Stimulated activated CD8-positive, alpha-beta memory T cell treated with anti-CD3 and anti-CD28 coated beads, Interleukin-4, amount 100 ng/mL, for 48 hours (primary cell): ENCODE results near the gene AKAP6.

Experiments
- DNase-seq: peaks from one replicate; pipeline ENCODE4 v3.0.0-alpha.2; 2020

AKAP6 gene

DNA sequence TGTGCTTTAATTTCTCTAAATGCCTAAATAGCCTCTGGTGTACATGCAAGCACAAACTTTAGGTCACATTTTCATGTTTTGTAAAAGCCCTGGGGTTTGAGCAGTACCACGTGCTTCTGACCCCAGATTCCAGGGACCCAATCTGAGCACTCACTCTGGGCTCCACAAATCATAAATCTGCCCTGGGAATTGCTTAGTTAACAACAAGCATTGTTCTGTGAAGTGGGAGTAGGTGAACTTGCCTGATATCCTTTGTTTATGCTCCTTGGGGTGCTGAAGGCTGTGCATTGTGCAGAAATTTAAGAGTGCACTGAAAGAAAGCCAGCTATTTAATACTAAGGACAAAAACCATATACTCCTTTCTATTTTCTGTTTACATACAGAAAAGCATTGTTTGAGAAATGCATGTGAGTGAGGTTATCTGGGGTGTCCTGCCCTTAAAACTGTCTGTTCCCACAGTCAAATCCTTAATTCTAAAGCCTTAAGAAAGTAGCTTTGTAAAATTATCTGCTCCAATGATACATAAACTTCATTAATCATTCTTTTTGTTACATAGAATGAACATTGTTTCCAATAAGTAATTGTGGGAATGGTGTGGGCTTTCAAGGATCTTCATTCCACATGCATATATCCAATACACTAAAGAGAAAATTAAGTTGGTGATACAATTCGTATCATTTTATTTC, 351.0 kb downstream of the AKAP6 start:
- no peak for DNase-seq

DNA sequence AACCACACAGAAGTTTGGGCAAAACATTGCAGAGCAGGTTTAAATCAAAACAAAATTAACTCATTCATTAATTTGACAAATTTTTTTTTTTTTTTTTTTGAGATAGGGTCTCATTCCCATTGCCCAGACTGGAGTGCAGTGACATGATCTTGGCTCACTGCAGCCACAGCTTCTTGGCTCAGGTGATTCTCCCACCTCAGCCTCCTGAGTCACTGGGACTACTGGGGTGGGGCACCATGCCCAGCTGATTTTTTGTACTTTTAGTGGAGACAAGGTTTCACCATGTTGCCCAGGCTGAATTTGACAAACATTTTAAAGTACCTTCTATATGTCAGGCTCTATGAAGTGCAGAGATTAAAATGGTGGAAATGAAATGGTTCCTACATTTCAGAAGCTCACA, 352.5 kb downstream of the AKAP6 start:
- DNase-seq, result no peak

DNA sequence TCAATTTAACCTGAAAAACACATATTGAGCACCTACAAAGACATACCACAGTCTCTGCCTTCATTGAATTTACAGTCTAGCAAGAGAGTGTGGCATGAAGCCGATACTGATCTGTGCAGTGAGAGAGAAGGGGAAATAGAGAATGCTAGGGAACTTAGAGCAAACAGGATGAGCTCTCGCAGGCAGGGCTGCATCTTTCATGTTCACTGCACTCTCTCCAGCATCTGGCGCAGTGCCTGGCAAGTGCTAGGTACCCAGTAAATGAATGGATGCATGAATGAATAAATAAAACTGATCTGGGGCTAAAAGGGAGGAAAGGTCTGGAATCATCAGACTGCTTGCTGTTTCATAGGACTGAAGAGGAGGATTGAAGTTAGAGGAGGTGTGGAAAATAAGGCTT, 353.1 kb downstream of the AKAP6 start:
- no peak for DNase-seq

DNA sequence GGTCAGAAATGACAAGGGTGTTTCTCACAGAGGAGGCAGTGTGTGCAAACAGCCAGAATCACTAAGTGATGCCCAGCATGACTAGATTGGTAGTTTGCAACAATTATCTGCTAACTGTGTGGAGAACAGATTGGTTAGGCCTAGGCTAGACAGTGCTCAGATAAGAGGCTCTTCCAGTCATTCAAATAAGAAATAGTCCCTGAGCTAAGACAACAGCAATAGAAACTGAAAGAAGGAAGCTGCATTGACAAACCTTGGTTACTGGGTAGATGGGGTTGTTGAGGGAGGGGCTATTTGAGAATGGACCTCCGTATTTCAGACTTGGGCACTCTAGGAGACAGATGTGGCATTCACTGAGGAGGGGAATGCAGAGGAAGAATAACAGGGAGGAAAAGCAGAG, 354.6 kb downstream of the AKAP6 start:
- DNase-seq, result no peak

DNA sequence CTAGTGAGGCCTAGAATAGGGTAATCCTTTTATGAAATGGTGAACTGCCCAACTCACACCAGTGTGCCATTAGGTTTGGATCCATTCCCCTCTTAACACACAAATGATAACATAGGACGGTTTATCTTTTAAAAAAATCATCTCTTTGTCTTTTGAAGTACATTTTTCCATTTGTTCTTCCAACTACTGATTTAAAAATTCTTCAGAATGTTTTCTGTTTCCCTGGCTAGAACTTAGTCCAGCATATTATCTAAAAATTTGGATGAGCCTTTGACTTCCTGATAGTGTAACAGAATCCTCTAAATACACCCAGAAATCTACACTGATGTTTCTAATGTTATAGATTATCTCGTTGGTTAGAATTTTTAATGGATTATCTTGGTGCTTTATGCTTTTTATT, 359.8 kb downstream of the AKAP6 start:
- no peak for DNase-seq

DNA sequence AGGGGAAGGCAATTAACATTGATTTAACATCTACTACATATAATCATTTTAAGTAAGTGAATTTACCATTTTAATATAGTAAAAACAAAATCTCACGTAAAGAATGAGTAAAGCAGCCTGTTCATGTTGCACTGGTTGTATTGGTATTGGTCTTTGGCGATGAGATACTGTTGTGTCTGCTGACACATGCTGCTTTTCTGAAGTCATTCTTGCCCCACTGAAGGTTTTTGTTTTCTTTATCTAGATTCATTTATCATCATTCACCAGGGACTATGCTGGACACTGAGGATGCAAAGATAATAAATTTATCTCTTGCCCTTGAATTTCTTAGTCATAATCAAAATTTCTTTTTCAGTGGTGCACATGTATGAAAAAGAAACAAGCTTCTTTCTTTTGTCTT, 363.3 kb downstream of the AKAP6 start:
- DNase-seq, result no peak

DNA sequence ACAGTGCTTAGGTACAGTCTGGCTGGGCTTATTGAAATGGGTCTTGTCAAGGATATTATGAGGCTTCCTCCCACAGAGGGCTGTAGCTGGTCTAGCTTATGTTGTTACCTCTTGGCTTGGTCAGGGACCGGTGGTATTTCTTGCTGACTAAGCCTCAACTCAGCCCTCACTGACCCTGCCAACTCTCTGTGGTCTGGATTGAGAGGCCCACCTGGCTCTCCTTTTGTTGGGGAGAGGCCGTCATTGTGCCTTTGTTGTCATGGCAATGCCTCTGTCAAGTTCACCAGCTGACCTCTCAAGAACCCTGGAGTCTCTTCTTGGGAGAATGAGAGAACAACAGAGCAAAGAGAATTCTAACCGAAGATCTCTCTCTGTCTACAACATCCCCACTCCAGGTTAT, 364.0 kb downstream of the AKAP6 start:
- DNase-seq, result no peak

DNA sequence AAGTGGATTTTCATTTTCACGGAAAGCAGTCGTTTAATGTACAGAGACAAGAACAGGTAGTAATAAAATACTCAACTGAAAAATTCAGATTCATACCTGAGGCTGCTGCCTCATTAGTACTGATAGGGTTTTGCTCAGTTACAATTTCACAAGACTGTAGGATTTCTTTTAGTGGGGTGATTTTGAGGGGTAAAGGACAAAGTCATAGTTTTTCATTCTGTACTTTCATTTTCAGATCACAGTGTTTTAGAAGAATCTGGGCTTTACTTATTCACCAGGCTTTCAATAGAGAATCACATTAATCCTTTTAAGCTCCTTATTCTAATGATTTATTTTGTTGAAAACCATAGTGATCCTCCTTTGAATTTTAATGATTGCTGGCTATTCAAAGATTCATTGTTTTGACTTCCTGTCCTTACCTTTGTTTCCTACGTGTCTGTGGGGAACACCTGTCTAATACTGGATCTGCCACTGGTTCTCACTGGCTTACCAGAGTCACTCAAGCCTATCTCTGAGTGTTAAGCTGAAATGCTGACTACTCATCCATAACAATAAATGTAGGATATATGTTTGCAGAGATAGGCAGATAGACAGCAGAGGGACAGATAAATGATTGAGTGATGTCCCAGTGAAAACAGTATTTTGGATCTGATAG, 365.8 kb downstream of the AKAP6 start:
- DNase-seq, result no peak

DNA sequence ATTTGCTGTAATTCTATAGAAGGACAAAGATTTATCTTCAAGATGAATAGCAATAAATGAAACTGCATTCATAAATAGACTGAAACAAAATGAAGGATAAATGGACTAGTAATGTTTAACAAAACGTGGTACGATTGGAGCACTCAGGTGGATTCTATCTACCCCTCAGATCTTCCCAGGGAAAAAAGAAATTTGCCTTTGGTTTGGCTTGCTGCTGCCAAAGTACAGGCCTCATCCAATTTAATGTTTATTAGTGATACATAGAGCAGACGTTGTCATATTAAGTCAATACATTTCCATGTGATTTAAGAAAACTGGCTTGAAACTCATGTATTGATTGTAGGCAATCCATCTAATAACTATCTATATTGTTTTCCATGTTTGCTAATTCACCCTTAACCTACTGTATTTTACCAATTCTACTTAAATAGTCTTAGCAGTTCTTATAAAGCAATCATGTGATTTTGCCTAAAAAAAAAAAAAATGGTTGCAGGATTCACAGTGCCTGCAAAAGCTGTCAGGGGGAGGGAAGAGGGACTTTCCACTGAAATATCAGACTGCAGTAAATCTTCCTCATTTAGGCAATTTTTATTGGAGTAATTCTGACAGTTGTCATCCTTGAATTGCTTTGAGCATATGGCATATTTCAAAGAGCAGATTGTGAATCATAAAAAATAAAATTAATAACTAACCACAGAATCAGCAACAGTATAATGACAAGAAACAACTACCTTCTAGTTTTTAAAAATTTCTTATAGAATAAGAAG, 367.4 kb downstream of the AKAP6 start:
- no peak for DNase-seq

DNA sequence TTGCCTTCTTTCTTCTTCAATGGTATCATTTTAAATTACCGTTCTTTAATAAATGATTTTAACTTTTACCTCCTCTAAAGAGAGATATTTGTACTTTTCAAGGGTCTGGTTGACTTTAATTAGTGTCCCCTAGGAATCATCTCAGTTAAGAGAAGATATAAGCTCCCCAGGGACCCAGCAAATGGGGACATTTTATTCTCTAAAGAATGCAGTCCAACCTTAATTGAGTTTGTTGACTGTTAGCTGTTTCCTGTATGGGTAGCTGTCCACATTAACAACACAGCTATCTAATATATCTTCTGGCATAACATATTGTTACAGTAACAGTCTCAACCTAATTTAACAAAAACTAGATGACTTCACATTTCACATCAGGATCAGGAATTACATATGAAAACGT, 368.0 kb downstream of the AKAP6 start:
- no peak for DNase-seq

DNA sequence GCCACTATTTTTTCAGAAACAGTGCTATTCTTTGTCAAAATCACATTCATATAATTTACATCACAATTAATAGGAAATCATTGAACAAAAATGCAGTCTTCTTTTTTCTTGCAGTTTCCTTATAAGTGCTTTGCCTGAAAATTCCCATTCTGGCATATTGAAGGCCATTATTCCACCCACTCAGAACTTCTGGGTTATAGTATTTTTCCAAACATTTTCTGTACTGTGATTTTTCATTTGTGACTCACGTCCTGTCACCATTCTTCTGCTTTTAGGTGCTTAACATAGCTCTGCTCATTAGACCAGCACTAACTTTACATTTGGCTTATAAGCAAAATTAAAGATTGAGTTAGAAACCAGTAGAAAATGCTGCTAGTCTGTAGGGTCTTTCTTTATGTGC, 368.6 kb downstream of the AKAP6 start:
- no peak for DNase-seq

DNA sequence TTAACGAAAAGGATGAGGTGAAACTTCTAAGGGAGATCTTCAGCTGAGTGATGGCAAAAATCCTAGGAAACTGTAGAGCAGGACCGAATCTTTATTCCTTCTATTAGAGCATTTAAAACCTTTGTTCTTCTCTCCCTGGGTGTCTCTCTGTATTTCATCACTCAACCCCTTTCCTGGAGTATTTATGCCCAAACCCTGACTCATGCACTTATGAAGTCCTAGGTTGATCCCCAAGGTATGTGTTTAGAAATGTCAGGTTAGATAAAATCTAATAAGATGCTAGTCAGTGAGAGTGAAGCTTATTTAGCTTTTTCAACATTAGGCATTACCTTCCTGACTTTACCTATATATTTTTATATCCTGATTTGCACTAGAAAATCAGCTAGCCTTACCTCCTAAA, 369.7 kb downstream of the AKAP6 start:
- no peak for DNase-seq

DNA sequence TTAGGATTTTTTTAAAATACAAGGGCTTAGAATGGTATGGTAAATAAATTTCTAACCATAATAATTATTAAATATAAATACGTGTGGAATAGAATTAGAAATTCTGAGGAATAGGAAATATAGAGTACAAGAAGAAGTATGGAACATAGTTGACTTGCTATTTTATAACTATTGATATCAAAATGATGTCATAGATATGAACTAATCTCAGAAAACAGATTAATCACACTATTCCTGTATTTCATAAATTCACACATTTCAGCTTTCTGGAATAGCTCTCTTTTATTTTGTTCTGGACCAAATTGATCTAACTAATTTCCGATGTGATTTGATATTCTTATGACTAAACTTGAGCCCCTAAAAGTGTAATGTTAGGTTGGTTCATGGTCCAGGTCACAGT, 372.4 kb downstream of the AKAP6 start:
- DNase-seq, result no peak

DNA sequence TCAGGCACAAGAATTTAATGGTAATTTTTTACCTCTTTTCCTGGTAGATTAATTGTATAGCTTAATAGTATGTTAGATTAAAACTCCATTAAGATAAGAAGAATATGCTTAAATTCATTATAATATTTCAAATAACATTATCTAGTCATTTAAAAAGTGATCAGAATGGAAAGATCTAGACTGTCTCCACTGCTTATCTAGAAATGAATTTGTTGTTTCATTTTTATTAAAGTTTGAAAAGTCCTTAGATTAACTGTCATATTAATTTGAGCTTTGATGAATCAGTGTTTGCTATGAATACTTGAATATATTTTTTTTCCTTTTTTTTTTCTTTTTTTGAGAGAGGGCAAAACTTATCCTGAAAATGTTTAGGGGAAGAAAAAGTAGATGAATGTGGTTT, 373.0 kb downstream of the AKAP6 start:
- DNase-seq, result no peak

DNA sequence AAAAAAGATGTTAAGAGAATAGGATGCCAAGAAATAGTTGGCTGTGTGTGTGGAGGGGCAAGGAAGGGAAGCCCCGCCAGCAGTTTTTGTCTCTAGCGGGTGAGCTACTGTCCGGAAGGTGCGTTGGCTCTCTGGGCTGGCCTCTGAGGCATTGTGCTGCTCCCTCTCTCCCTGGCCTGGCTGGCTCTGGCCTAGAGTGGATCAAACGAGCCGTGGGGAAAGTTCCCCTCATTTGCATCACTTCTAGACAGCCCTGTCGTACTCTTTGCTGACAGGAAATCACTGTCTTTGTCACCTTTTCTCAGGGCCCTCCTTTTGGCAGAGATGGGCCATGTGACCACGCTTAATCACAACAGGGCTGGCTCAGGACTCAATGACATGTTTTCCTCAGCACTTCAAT, 373.5 kb downstream of the AKAP6 start:
- DNase-seq, result no peak

DNA sequence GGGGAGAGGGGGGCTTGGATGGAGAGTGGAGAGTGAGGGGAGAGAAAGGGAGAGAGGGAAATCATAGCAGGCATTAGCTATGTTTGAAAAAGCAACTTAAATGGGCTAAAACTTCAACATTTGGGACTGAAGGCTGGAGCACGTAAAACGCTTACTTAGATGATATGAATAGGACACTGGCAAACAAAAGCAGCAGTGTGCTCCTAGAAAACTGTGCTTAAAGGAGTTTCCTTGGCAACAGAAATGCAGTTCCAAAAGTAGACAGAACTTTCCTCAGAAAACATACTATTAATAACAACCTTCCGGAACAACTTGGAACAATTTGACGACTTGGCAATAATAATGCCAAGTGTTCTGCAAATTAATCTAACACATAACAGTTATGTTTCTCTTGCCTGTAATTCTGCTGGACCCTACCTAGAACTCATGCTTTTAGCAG, 374.1 kb downstream of the AKAP6 start:
- no peak for DNase-seq

DNA sequence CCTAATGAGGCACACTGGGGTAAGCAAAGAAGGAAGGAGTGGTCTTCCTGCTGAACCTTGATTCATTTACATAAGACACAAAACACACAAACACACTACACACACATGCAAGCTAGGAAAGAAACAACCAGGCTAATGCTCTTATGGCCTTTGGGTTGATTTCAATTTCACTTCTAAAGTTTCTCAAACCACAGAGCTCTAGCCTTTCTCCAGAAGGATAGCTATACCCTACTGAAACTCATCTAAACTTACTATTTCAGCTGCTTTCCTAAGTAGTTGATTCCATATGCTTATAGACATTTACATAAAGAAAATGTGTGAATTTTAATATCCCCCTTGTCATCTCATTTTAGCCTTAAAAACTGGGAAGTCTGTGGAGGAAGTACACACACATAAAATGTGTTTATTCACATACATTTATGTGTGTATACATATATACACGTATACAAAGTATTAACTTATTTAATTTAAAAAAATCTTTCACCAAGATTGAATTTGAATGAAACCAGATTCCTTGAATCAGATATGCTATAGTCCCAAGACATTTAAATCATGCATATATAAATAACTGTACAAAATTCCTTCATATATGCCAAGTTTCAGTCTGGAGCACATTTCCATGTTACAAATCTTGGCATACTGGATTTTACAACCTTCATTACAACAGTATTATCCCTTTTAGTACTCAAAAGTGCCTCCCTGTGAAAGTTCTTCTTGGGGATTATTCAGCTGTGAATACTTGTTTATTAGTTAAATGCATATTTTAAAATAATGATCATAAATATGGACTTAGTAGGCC, 377.8 kb downstream of the AKAP6 start:
- DNase-seq, result no peak

DNA sequence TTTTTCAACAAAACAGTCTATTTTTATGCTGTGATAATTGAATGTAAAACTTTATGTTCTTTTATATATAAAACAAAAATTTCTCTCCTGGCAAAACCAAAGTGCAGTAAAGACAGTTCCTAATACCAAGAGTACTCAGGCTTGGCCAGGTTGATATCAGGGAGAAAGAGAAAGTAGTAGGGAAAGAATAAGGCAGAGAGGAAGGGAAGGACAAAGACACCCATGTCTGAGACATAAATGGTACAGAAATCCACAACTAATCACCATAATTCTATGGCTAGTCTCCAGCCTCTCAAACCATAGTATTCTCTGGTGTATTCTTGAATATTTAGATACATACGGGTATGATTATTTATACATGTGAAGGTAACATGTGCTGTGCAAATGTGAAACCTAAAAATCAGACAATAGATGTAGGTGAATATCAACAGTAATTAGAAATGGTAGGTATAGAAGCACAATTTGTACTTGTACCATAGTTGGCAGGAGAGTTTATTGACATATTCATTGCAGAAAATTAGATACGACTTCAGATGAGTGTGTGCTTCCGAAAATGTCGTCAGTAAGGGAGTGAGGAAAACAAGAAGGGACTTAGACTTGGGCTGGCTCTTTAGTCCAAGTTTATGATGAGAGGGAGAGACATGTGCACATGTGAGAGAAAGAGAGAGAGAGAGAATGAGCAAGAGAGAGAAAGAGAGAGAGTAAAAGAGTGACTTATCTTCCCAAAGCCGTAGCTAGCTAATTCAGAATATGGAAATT, 378.8 kb downstream of the AKAP6 start:
- DNase-seq, result no peak

DNA sequence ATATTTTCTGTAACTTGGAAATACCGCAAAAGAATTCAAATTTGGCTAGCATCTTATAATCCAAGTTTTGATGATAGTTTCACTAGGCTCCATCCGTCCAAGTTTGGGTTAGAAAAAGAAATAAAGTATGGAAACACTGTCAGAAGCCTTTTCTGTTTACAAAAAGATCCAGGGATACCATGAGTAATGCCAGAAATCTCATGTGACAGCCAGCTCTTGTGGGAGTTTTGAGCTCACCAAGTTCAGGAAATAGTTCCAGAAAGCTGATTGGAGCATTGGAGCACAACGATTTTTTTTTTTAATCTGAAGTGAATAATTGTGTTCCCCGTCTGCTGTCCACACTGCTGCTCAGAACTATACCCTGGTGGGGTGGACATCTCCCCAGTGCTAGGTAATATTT, 379.9 kb downstream of the AKAP6 start:
- no peak for DNase-seq

DNA sequence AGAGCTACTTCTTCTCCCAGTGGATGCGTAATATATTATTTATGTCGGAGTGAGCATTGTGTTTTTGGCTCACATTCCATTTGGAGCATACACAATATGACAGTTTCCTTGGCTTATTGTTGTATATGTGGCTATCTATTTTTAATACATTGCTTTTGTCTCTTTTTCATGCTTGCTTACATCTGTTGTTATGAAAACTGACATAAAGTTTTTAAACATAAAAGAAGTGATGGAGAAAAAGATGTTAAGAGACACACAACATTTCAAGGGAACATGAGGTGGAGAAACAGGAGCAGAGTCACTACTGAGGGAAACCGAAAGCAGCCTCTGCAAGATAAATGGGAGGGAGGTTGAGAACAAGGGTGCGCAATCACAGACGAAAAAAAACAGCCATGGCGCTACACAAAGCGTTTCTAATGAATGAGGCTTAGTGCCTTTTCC, 381.2 kb downstream of the AKAP6 start:
- DNase-seq, result no peak

DNA sequence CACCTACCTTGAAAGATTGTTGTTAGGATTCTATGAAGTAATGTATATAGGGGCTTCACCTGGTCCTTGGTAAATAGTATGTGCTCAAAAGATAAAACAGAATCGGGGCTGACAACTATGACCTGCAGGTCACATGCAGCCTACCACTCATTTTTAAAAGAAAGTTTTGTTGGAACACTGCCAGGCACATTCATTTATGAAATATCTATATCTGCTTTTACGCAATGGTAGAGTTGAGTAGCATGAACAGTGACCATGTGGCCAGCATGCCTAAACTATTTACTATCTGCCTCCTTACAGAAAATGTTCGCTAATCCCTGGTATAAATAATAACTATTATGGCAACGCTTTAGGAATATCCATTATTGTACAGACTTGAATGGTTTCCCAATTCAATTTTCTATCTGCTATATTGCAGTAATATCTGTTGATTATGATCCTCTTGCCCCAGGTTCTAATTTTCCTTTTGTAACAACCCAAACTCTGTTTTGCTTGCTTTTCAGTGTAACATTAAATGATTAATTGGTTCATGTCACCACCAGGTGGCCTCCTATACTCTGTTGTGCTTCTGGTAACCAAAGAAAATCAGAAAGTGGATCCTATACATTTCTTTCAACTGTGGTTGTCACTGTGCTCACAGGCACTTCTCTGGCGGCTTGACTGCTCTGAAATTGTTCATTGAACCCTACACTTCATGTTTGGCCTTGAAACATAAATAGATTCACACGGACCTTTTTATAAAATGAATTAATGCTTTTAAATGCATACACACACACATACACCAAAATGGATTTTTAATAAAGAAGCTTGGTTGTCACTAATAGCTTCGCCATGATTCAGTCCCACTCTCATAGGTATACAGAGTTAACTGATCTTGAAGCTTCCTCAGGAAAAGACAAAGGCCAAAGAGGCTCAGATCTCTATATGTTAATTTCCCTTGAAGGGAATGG, 381.9 kb downstream of the AKAP6 start:
- no peak for DNase-seq
